Measurements from ENCODE around the gene FYCO1.

- TF ChIP-seq CTCF (conservative IDR thresholded peaks at IDR 0.05), result no peak
- no peak for TF ChIP-seq EZH2 (IDR thresholded peaks at IDR 0.05; ENCODE audit: low read depth)
Measured at GRCh38 chr3:45943207-45943846, 52.3 kb downstream of the FYCO1 start, which contains the start of gene CXCR6.
